GM12878 (cell line): ENCODE data around the gene ZBTB22. TPM values are rescaled to one million over a fixed set of nuclear protein-coding genes. Genes with fewer than 3 reads are reported as not detected.
A peak's percentile ranks its signal among the peaks of the same experiment; 100 is the strongest.

Experiments
- BCL3 ChIP-seq: IDR thresholded peaks from 2 replicates; pipeline ENCODE4 v1.6.1; 2011; ENCODE audit warnings: borderline replicate concordance, low read depth, mild to moderate bottlenecking, moderate library complexity, low read length; ENCODE audit not compliant: insufficient read depth, poor library complexity, severe bottlenecking
- CBFB ChIP-seq: IDR thresholded peaks from 2 replicates; pipeline ENCODE4 v1.6.1; 2016; ENCODE audit warnings: antibody characterized with exemption, low read depth
- CEBPZ ChIP-seq: fragments of 150-350 bp; IDR thresholded peaks from 2 replicates; pipeline ENCODE4 v1.6.1; 2016; ENCODE audit warnings: low read depth, low read length
- CHD4 ChIP-seq: fragments of 200-600 bp; sonication (generic); IDR thresholded peaks from 2 replicates; pipeline ENCODE4 v1.6.1; 2016; ENCODE audit warnings: mild to moderate bottlenecking
- E4F1 ChIP-seq: fragments of 450-650 bp; IDR thresholded peaks from 2 replicates; pipeline ENCODE4 v1.6.1; 2018; ENCODE audit warnings: borderline replicate concordance, mild to moderate bottlenecking; ENCODE audit not compliant: partially characterized antibody
- KAT2A ChIP-seq: conservative IDR thresholded peaks from 2 replicates; pipeline ENCODE4 v1.6.1; 2011; ENCODE audit warnings: low read depth, low read length; ENCODE audit not compliant: control insufficient read depth
- MLLT1 ChIP-seq: fragments of 450-650 bp; IDR thresholded peaks from 2 replicates; pipeline ENCODE4 v1.6.1; 2016; ENCODE audit warnings: mild to moderate bottlenecking
- NBN ChIP-seq: fragments of 450-650 bp; IDR thresholded peaks from 2 replicates; pipeline ENCODE4 v1.6.1; 2016
- NFYB ChIP-seq: IDR thresholded peaks from 2 replicates; pipeline ENCODE4 v1.6.1; 2011; ENCODE audit warnings: low read depth, mild to moderate bottlenecking, low read length, improper control_type of control experiment, moderate library complexity; ENCODE audit not compliant: insufficient read depth
- NRF1 ChIP-seq: conservative IDR thresholded peaks from 2 replicates; pipeline ENCODE4 v1.6.1; 2011; ENCODE audit warnings: mild to moderate bottlenecking, low read depth, low read length, improper control_type of control experiment
- PML ChIP-seq: IDR thresholded peaks from 2 replicates; pipeline ENCODE4 v1.6.1; 2012; ENCODE audit warnings: low read length, inconsistent platforms
- POLR2AphosphoS2 ChIP-seq: IDR thresholded peaks from 2 replicates; pipeline ENCODE4 v1.6.1; 2011; ENCODE audit warnings: low read depth, mild to moderate bottlenecking, low read length, improper control_type of control experiment, moderate library complexity
- SMARCA5 ChIP-seq: fragments of 450-650 bp; IDR thresholded peaks from 2 replicates; pipeline ENCODE4 v1.6.1; 2017; ENCODE audit warnings: mild to moderate bottlenecking
- SP1 ChIP-seq: IDR thresholded peaks from one replicate; pipeline ENCODE4 v1.6.1; 2011; ENCODE audit warnings: low read depth, low read length
- SREBF2 ChIP-seq: IDR thresholded peaks from 2 replicates; pipeline ENCODE4 v1.6.1; 2012; ENCODE audit warnings: mild to moderate bottlenecking, low read length
- YY1 ChIP-seq: IDR thresholded peaks from 2 replicates; pipeline ENCODE4 v1.6.1; 2011; ENCODE audit warnings: low read depth, mild to moderate bottlenecking, low read length
- ZNF274 ChIP-seq: IDR thresholded peaks from one replicate; pipeline ENCODE4 v1.8.0; 2011; ENCODE audit not compliant: insufficient read length, insufficient read depth
- ZNF384 ChIP-seq: IDR thresholded peaks from 2 replicates; pipeline ENCODE4 v1.6.1; 2012; ENCODE audit warnings: low read depth, mild to moderate bottlenecking, low read length, improper control_type of control experiment, borderline replicate concordance
- polyA plus RNA-seq, 11 experiments: library from polyadenylated mRNA; depleted of rRNA in 4 of 11; unstranded in 6 of 11; stranded (reverse) in 5 of 11; fragments of >200 nt; fragmentation: Nextera tagmentation in 4 of 11; fragmentation: Illumina TruSeq in 1 of 11; extraction: Ambion mirVana in 4 of 11; extraction: Trizol in 1 of 11; gene quantifications; 1 replicate in 1 of 11; 2 replicates in 10 of 11; pipeline versions ENCODE4 v1.2.1 to v1.2.3, GENCODE V29; 2011 to 2016; ENCODE audit warnings: inconsistent platforms in 2 of 11, missing spikeins in 2 of 11, low read depth in 1 of 11
- total RNA-seq, 4 experiments: library from RNA; depleted of rRNA in 3 of 4; stranded (reverse); fragments of >200 nt in 3 of 4; fragmentation: Illumina TruSeq in 1 of 4; extraction: Trizol in 1 of 4; gene quantifications; 2 replicates each; pipeline versions ENCODE4 v1.2.1 to v1.2.3, GENCODE V29; 2013 to 2021
- TF ChIP-seq, protein P1 (sequence below): fragments of 450-650 bp; IDR thresholded peaks from 2 replicates; pipeline ENCODE4 v1.6.1; 2017; ENCODE audit warnings: low read depth, mild to moderate bottlenecking, moderate library complexity

The ZBTB22 gene
- total and polyA plus RNA-seq, 10 of the 15 experiments (the other 5 are each of a cell fraction or from before 2014, with no cell fraction given) = 0.11 to 9.9 (median 4.8) TPM

DNA sequence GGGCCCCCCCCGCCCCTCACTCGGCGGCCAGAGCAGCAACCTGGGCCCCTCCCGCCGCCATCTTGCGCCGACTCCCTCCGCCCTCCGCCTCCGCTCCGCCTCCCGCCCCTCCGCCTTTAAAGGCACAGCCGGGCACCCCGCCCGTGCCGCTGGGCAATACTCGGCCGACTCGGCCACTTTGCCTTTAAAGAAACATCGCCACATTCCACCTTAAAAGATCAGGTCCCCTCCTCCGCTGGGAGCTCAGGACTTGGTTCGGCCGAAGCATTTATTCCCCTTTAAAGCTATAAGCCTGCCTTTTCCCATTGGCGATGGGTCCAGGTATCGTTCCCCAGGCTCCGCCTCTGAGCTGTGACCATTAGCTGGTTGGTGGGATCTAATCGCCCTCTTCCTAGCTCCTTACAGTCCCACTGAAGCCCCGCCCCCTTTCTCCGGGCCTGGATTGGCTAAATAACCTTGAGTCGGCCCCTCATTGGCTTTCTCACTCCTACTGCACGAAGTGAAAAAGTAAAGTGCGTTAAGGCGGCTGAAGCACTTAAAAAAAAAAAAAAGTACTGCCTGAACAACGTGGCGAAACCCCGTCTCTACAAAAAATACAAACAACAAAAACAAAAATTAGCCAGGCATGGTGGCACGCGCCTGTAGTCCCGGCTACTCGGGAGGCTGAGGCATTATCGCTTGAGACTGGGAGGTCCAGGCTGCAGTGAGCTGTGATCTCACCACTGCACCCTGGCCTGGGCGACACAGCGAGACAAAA, at the start of gene ZBTB22 (continued):
- TF ChIP-seq KAT2A (no peak), YY1 (peak; percentile 94), CEBPZ (no peak), CHD4 (no peak), E4F1 (peak; percentile 69), NBN (peak; percentile 57; the same call in 1 of the 2 replicates), SP1 (peak; percentile 60), SMARCA5 (no peak), MLLT1 (0 out of 2 replicates have a peak, but pooled peaks have one; percentile 42), PML (peak; percentile 29; the same call in 1 of the 2 replicates), CBFB (0 out of 2 replicates have a peak, but pooled peaks have one; percentile 18), POLR2AphosphoS2 (peak; percentile 73; the same call in 1 of the 2 replicates), ZNF384 (peak; percentile 83; the same call in 1 of the 2 replicates), SREBF2 (no peak), NRF1 (no peak), ZNF274 (no peak), BCL3 (peak; percentile 11), NFYB (peak; percentile 89)
- TF ChIP-seq, protein P1, sequence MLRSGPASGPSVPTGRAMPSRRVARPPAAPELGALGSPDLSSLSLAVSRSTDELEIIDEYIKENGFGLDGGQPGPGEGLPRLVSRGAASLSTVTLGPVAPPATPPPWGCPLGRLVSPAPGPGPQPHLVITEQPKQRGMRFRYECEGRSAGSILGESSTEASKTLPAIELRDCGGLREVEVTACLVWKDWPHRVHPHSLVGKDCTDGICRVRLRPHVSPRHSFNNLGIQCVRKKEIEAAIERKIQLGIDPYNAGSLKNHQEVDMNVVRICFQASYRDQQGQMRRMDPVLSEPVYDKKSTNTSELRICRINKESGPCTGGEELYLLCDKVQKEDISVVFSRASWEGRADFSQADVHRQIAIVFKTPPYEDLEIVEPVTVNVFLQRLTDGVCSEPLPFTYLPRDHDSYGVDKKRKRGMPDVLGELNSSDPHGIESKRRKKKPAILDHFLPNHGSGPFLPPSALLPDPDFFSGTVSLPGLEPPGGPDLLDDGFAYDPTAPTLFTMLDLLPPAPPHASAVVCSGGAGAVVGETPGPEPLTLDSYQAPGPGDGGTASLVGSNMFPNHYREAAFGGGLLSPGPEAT = peak; percentile 99
